HepG2 (cell line): Measurements from ENCODE around the gene HOXC5. TPM values are rescaled to one million over a fixed set of nuclear protein-coding genes. Genes with fewer than 3 reads are reported as not detected.

ENCODE experiments used
- CREB1 ChIP-seq, 2 experiments: fragments of 450-650 bp in 1 of 2; IDR thresholded peaks; 2 replicates each; pipeline ENCODE4 v1.6.1; 2016 to 2017; ENCODE audit warnings: control low read depth in 1 of 2, mild to moderate bottlenecking in 1 of 2, missing compliant biosample characterization in 1 of 2, missing genetic modification characterization in 1 of 2
- GFI1 ChIP-seq: sonication (generic); formaldehyde crosslinking; IDR thresholded peaks from 2 replicates; pipeline ENCODE4 v1.5.0; 2020; ENCODE audit warnings: missing genetic modification reagents, mild to moderate bottlenecking, borderline replicate concordance
- GLI4 ChIP-seq: sonication (generic); formaldehyde crosslinking; IDR thresholded peaks from 2 replicates; pipeline ENCODE4 v1.5.1; 2020; ENCODE audit warnings: missing genetic modification reagents, mild to moderate bottlenecking, moderate library complexity, borderline replicate concordance
- HOXA3 ChIP-seq: sonication (generic); formaldehyde crosslinking; IDR thresholded peaks from 2 replicates; pipeline ENCODE4 v1.5.0; 2020; ENCODE audit warnings: missing genetic modification reagents
- KAT8 ChIP-seq: IDR thresholded peaks from 2 replicates; pipeline ENCODE4 v1.6.1; 2016; ENCODE audit warnings: missing genetic modification reagents, missing compliant biosample characterization
- KDM6A ChIP-seq: IDR thresholded peaks from 2 replicates; pipeline ENCODE4 v1.6.1; 2016; ENCODE audit warnings: low read depth
- MIER2 ChIP-seq: IDR thresholded peaks from 2 replicates; pipeline ENCODE4 v1.6.1; 2016; ENCODE audit warnings: missing biosample characterization, missing genetic modification reagents
- NCOA2 ChIP-seq: sonication (generic); formaldehyde crosslinking; IDR thresholded peaks from 2 replicates; pipeline ENCODE4 v1.8.0; 2022; ENCODE audit warnings: inconsistent platforms
- RBM39 ChIP-seq: fragments of 200-400 bp; formaldehyde crosslinking; IDR thresholded peaks from one replicate; pipeline ENCODE4 v1.6.1; 2018; ENCODE audit warnings: antibody characterized with exemption, mild to moderate bottlenecking, low read depth, low read length; ENCODE audit not compliant: poor library complexity, severe bottlenecking
- SPEN ChIP-seq: sonication (generic); formaldehyde crosslinking; IDR thresholded peaks from 2 replicates; pipeline ENCODE4 v1.5.1; 2020; ENCODE audit warnings: low read depth, mild to moderate bottlenecking, missing genetic modification reagents
- TSC22D2 ChIP-seq: sonication (generic); formaldehyde crosslinking; IDR thresholded peaks from 2 replicates; pipeline ENCODE4 v1.5.1; 2020; ENCODE audit warnings: missing genetic modification reagents, mild to moderate bottlenecking, borderline replicate concordance
- ZFP36 ChIP-seq: fragments of 150-350 bp; IDR thresholded peaks from 2 replicates; pipeline ENCODE4 v1.6.1; 2018; ENCODE audit warnings: borderline replicate concordance, low read length, low read depth; ENCODE audit not compliant: partially characterized antibody
- ZFX ChIP-seq: sonication (generic); formaldehyde crosslinking; IDR thresholded peaks from 2 replicates; pipeline ENCODE4 v1.4.0; 2020; ENCODE audit warnings: mild to moderate bottlenecking, low read depth, missing genetic modification reagents, moderate library complexity
- ZNF331 ChIP-seq: sonication (generic); formaldehyde crosslinking; IDR thresholded peaks from 2 replicates; pipeline ENCODE4 v1.4.0; 2020; ENCODE audit warnings: missing genetic modification reagents
- ZNF44 ChIP-seq: sonication (generic); formaldehyde crosslinking; IDR thresholded peaks from 2 replicates; pipeline ENCODE4 v1.5.1; 2020; ENCODE audit warnings: mild to moderate bottlenecking, missing genetic modification reagents
- ZNF484 ChIP-seq: sonication (generic); formaldehyde crosslinking; IDR thresholded peaks from 2 replicates; pipeline ENCODE4 v1.5.1; 2020; ENCODE audit warnings: mild to moderate bottlenecking, low read depth, missing genetic modification reagents, borderline replicate concordance
- ZNF564 ChIP-seq: sonication (generic); formaldehyde crosslinking; IDR thresholded peaks from 2 replicates; pipeline ENCODE4 v1.8.1; 2023; ENCODE audit warnings: mild to moderate bottlenecking, missing genetic modification reagents
- ZNF570 ChIP-seq: sonication (generic); formaldehyde crosslinking; IDR thresholded peaks from 2 replicates; pipeline ENCODE4 v1.4.0; 2020; ENCODE audit warnings: mild to moderate bottlenecking, missing genetic modification reagents, borderline replicate concordance
- polyA plus RNA-seq, 8 experiments: library from polyadenylated mRNA; depleted of rRNA in 3 of 8; stranded (reverse) in 7 of 8; unstranded in 1 of 8; fragments of >200 nt; fragmentation: Illumina TruSeq in 4 of 8; extraction: Trizol in 4 of 8; gene quantifications; 2 replicates each; pipeline versions ENCODE4 v1.2.1 to v1.2.3, GENCODE V29; 2011 to 2016; ENCODE audit warnings: low read depth in 4 of 8, missing spikeins in 1 of 8, mixed read lengths in 1 of 8; ENCODE audit not compliant: insufficient read depth in 1 of 8
- total RNA-seq, 5 experiments: library from RNA; depleted of rRNA; stranded (reverse); fragments of >200 nt; fragmentation: Illumina TruSeq; extraction: Trizol; gene quantifications; 2 replicates each; pipeline ENCODE4 v1.2.3, GENCODE V29; 2016; ENCODE audit warnings: low read depth in 1 of 5
- TF ChIP-seq, protein P1 (sequence below): sonication (generic); formaldehyde crosslinking; IDR thresholded peaks from 2 replicates; pipeline ENCODE4 v1.4.0; 2020; ENCODE audit warnings: missing genetic modification reagents
- TF ChIP-seq, protein P2 (sequence below): sonication (generic); formaldehyde crosslinking; IDR thresholded peaks from 2 replicates; pipeline ENCODE4 v1.8.0; 2023; ENCODE audit warnings: mild to moderate bottlenecking, missing genetic modification reagents

HOXC5 gene
- total and polyA plus RNA-seq, 2 of the 13 experiments (the other 11 are each of a cell fraction or from before 2014, with no cell fraction given) = not detected

DNA sequence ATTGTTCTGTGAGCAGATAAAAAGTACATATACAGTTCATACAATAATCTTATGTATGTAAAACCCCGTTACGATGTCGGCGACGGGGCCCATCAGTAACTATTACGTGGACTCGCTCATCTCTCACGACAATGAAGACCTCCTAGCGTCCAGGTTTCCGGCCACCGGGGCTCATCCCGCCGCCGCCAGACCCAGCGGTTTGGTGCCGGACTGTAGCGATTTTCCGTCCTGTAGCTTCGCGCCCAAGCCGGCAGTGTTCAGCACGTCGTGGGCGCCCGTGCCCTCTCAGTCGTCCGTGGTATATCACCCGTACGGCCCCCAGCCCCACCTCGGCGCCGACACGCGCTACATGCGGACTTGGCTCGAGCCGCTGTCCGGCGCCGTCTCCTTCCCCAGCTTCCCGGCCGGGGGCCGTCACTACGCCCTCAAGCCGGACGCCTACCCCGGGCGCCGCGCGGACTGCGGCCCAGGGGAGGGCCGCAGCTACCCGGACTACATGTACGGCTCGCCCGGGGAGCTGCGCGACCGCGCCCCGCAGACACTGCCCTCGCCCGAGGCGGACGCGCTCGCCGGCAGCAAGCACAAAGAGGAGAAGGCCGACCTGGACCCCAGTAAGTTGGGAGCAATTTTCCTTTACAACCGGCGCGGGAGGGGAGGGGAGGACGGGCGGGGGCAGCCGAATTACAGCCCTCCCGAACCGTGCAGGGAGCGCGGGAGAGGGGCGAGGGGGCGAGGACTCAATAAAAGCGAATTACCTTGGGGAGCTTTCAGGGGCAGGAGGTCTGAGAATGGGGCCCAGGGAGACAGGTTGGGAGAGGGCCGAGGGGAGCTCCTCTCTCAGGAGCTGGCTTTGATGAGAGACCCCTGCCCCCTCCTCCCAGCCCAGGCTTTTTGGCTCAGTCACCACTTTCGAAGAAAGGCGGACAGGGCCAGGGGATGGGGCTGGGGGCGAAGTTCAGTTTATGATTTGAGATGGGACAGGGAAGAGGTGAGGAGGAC is 32.4 kb upstream of the HOXC5 start, which contains the start of gene HOXC9 (continued):
- peak; percentile 45; the same call in 1 of the 2 replicates for TF ChIP-seq ZFX (CRISPR knock-in tag)
- TF ChIP-seq NCOA2 (CRISPR knock-in tag) = no peak
- TF ChIP-seq GLI4 (CRISPR knock-in tag) = no peak
- 0 out of 2 replicates have a peak, but pooled peaks have one; percentile 26 for TF ChIP-seq HOXA3
- TF ChIP-seq ZNF484 (CRISPR knock-in tag) = no peak
- TF ChIP-seq MIER2 (CRISPR knock-in tag) = no peak
- no peak for TF ChIP-seq ZNF44 (CRISPR knock-in tag)
- no peak for TF ChIP-seq GFI1 (CRISPR knock-in tag)
- TF ChIP-seq RBM39 = no peak
- TF ChIP-seq ZFP36 = no peak
- 0 out of 2 replicates have a peak, but pooled peaks have one; percentile 25 for TF ChIP-seq SPEN (CRISPR knock-in tag)
- TF ChIP-seq ZNF331 = no peak
- TF ChIP-seq, protein P1, sequence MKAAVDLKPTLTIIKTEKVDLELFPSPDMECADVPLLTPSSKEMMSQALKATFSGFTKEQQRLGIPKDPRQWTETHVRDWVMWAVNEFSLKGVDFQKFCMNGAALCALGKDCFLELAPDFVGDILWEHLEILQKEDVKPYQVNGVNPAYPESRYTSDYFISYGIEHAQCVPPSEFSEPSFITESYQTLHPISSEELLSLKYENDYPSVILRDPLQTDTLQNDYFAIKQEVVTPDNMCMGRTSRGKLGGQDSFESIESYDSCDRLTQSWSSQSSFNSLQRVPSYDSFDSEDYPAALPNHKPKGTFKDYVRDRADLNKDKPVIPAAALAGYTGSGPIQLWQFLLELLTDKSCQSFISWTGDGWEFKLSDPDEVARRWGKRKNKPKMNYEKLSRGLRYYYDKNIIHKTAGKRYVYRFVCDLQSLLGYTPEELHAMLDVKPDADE (CRISPR knock-in tag) = no peak
- TF ChIP-seq ZNF564 (CRISPR knock-in tag) = 0 out of 2 replicates have a peak, but pooled peaks have one; percentile 24
- no peak for TF ChIP-seq ZNF570 (CRISPR knock-in tag)
- no peak for TF ChIP-seq KDM6A
- no peak for TF ChIP-seq TSC22D2 (CRISPR knock-in tag)
- no peak for TF ChIP-seq CREB1 (IDR thresholded peaks at IDR 0.05)
- TF ChIP-seq CREB1 (CRISPR knock-in tag; IDR thresholded peaks at IDR 0.05) = no peak
- TF ChIP-seq KAT8 (CRISPR knock-in tag) = 0 out of 2 replicates have a peak, but pooled peaks have one; percentile 36
- TF ChIP-seq, protein P2, sequence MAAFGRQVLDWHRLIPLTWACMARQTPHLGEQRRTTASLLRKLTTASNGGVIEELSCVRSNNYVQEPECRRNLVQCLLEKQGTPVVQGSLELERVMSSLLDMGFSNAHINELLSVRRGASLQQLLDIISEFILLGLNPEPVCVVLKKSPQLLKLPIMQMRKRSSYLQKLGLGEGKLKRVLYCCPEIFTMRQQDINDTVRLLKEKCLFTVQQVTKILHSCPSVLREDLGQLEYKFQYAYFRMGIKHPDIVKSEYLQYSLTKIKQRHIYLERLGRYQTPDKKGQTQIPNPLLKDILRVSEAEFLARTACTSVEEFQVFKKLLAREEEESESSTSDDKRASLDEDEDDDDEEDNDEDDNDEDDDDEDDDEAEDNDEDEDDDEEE = 0 out of 2 replicates have a peak, but pooled peaks have one; percentile 13
